Measurements from ENCODE around the gene PACC1. TPM values are rescaled to one million over a fixed set of nuclear protein-coding genes. Genes with fewer than 3 reads are reported as not detected.

PACC1 gene
- total RNA-seq, 2 donors from 2014 or later, result 4.2 TPM; not detected in 1

DNA sequence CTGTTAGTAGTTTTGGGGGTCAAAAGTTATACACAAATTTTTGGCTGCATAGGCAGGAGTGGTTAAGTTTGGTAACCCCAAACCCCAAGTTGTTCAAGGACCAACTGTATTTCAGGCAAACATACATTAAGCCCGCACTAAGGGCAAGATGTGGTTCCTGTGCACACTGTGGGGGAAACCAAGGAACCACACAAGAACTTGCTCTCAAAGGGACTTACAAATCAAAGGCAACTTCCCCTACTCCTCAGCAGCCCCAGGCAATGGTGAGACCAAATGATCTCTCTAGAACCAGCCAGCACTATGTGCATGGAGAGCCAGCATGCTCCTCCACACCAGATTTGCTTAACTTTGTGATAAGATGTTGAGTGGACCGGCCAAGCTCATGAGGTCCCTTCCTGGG lies 35.3 kb downstream of the PACC1 start:
- ATAC-seq (no peak), DNase-seq (no peak)
- WGBS, 2 donors, result 94 to 100% methylated on average over 2 of the region's 2 CpGs
- Histone ChIP-seq H3K36me3 (replicated peaks in 1 of 2; ENCODE audit: insufficient read depth in 1 of 2, low read depth in 2 of 2) (peaks cover 0 to 2% of the 10 kb centered on the region in 2 donors), H3K27ac (no peak overlapping the region), H3K4me1 (no peaks in the 10 kb centered on the region), H3K9me3 (no peaks in the 10 kb centered on the region), H3K27me3 (no peaks in the 10 kb centered on the region), H3K4me3 (no peak overlapping the region)
- intact Hi-C loops (cut with DNase I), result no loop called here
- TF ChIP-seq, protein P1, sequence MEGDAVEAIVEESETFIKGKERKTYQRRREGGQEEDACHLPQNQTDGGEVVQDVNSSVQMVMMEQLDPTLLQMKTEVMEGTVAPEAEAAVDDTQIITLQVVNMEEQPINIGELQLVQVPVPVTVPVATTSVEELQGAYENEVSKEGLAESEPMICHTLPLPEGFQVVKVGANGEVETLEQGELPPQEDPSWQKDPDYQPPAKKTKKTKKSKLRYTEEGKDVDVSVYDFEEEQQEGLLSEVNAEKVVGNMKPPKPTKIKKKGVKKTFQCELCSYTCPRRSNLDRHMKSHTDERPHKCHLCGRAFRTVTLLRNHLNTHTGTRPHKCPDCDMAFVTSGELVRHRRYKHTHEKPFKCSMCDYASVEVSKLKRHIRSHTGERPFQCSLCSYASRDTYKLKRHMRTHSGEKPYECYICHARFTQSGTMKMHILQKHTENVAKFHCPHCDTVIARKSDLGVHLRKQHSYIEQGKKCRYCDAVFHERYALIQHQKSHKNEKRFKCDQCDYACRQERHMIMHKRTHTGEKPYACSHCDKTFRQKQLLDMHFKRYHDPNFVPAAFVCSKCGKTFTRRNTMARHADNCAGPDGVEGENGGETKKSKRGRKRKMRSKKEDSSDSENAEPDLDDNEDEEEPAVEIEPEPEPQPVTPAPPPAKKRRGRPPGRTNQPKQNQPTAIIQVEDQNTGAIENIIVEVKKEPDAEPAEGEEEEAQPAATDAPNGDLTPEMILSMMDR (IDR thresholded peaks at IDR 0.05), result no peak
- TF ChIP-seq POLR2A (IDR thresholded peaks at IDR 0.05), result no peak

DNA sequence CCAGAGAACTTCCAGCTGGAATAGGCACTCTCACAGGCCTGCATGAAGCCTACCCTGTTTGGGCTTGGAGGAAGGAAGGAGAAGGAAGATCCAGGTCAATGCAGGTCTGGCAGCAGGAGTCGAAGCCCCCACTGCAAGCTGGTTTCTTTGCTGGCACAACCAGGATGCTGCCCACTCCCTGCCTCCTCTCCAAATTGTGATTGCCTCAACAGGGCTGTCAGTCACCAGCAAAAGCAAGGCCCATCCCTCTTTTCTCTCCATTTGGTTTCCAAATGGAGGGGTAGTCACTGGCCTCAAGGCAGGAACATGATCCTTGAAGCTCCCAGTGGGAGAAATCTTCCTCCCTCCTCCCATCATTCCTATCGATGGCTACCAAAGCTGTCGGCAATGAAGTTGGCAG lies 37.0 kb downstream of the PACC1 start:
- H3K27me3 ChIP-seq, result no peaks in the 10 kb centered on the region
- ATAC-seq (no peak), DNase-seq (no peak)
- peaks cover 0 to 2% of the 10 kb centered on the region in 2 donors for H3K36me3 ChIP-seq (replicated peaks in 1 of 2; ENCODE audit: insufficient read depth in 1 of 2, low read depth in 2 of 2)
- H3K27ac ChIP-seq, result no peak overlapping the region
- no peak for TF ChIP-seq POLR2A (IDR thresholded peaks at IDR 0.05)
- TF ChIP-seq, protein P1 (IDR thresholded peaks at IDR 0.05), result no peak
- intact Hi-C loops (cut with DNase I), result no loop called here
- 96 to 97% methylated on average over 3 of the region's 3 CpGs for WGBS, 2 donors
- no peak overlapping the region for H3K4me3 ChIP-seq
- H3K9me3 ChIP-seq, result no peaks in the 10 kb centered on the region
- H3K4me1 ChIP-seq, result no peaks in the 10 kb centered on the region

DNA sequence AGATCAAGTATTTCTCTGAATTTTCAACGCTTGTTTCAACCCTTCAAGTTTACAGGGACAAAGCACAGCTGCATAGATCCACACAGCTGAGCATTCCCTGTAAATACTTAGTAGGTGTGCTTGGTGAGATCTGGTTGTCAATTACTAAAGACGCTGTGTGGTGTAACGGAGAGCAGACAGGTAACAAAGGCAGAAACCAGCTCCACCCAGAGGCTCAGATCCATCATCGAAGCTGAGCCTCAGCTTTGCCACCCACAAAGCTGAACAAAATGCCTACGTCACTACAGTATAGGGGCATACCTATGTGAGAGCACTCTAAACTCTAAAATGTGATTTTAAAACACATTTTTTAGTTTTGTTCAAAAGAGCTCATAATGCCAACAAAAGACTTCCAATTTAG lies 38.7 kb downstream of the PACC1 start:
- ATAC-seq, result no peak
- WGBS, 2 donors, result 77 to 81% methylated on average over 5 of the region's 5 CpGs

DNA sequence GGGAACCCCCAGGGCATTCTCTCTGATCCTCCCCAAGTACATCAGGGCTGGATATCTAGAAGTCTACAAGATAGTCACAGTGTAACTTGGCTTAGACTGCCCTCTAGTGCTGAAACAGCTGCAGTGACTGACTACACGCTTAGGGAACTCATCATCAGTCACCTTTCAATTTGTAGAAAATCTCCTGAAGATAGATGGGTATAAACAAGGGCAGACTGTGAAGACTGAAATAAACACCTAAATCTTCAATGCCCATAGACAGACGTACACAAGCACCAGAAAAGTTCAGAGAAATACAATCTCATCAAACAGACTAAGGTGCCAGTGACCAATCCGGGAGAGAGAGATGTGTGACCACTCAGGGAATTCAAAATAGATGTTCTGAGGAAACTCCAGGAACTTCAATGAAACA lies 46.6 kb downstream of the PACC1 start:
- no peaks in the 10 kb centered on the region for H3K9me3 ChIP-seq
- 54 to 64% methylated on average over 3 of the region's 3 CpGs for WGBS, 2 donors
- intact Hi-C loops (cut with DNase I), result no loop called here

More for the DNA sequence above, 38.7 kb downstream of the PACC1 start:
- H3K27me3 ChIP-seq, result no peaks in the 10 kb centered on the region
- H3K36me3 ChIP-seq (replicated peaks in 1 of 2; ENCODE audit: insufficient read depth in 1 of 2, low read depth in 2 of 2), result peaks cover 0 to 2% of the 10 kb centered on the region in 2 donors
- no peaks in the 10 kb centered on the region for H3K4me1 ChIP-seq
- H3K27ac ChIP-seq, result no peak overlapping the region
- no peak for DNase-seq
- H3K4me3 ChIP-seq, result no peak overlapping the region
- TF ChIP-seq, protein P1 (IDR thresholded peaks at IDR 0.05), result no peak
- TF ChIP-seq POLR2A (IDR thresholded peaks at IDR 0.05), result no peak
- intact Hi-C loops (cut with DNase I), result no loop called here
- H3K9me3 ChIP-seq, result no peaks in the 10 kb centered on the region

More for the DNA sequence above, 46.6 kb downstream of the PACC1 start:
- Histone ChIP-seq H3K27ac (no peak overlapping the region), H3K4me3 (no peak overlapping the region), H3K4me1 (no peaks in the 10 kb centered on the region), H3K36me3 (replicated peaks in 1 of 2; ENCODE audit: insufficient read depth in 1 of 2, low read depth in 2 of 2) (no peaks in the 10 kb centered on the region), H3K27me3 (no peaks in the 10 kb centered on the region)
- ATAC-seq (peak; percentile 89), DNase-seq (peak; percentile 62 to 73 (median 68))
- no peak for TF ChIP-seq POLR2A (IDR thresholded peaks at IDR 0.05)
- TF ChIP-seq, protein P1 (IDR thresholded peaks at IDR 0.05), result peak; percentile 70 to 87 (median 84)

Measured in body of pancreas (tissue), 4 donors.